GM12891 (cell line): Measurements from ENCODE around the gene CENPM.
A peak's percentile ranks its signal among the peaks of the same experiment; 100 is the strongest.

Experiments
- DNase-seq: peaks from one replicate; pipeline ENCODE4 v3.0.0; 2011; ENCODE audit warnings: low spot score; ENCODE audit not compliant: insufficient read length
- FAIRE-seq: peaks from 2 replicates; lab custom pipeline; 2011; peaks lifted over from hg19 to GRCh38; lab: Jason Lieb, UNC
- PAX5 ChIP-seq: IDR thresholded peaks from 2 replicates; pipeline ENCODE4 v1.6.1; 2011; ENCODE audit warnings: low read length, moderate library complexity, mild to moderate bottlenecking; ENCODE audit not compliant: insufficient read depth, severe bottlenecking
- POLR2A ChIP-seq: IDR thresholded peaks from 2 replicates; pipeline ENCODE4 v1.6.1; 2011; ENCODE audit warnings: low read depth, low read length, control low read depth
- POLR2AphosphoS5 ChIP-seq: IDR thresholded peaks from 2 replicates; pipeline ENCODE4 v1.6.1; 2011; ENCODE audit warnings: low read depth, low read length, control low read depth
- POU2F2 ChIP-seq: IDR thresholded peaks from 2 replicates; pipeline ENCODE4 v1.6.1; 2011; ENCODE audit warnings: low read depth, mild to moderate bottlenecking, control low read depth, low read length, moderate library complexity
- SPI1 ChIP-seq: IDR thresholded peaks from 2 replicates; pipeline ENCODE4 v1.6.1; 2011; ENCODE audit warnings: low read depth, low read length, control low read depth
- TAF1 ChIP-seq: IDR thresholded peaks from 2 replicates; pipeline ENCODE4 v1.6.1; 2011; ENCODE audit warnings: low read depth, low read length, control low read depth

Gene CENPM

DNA sequence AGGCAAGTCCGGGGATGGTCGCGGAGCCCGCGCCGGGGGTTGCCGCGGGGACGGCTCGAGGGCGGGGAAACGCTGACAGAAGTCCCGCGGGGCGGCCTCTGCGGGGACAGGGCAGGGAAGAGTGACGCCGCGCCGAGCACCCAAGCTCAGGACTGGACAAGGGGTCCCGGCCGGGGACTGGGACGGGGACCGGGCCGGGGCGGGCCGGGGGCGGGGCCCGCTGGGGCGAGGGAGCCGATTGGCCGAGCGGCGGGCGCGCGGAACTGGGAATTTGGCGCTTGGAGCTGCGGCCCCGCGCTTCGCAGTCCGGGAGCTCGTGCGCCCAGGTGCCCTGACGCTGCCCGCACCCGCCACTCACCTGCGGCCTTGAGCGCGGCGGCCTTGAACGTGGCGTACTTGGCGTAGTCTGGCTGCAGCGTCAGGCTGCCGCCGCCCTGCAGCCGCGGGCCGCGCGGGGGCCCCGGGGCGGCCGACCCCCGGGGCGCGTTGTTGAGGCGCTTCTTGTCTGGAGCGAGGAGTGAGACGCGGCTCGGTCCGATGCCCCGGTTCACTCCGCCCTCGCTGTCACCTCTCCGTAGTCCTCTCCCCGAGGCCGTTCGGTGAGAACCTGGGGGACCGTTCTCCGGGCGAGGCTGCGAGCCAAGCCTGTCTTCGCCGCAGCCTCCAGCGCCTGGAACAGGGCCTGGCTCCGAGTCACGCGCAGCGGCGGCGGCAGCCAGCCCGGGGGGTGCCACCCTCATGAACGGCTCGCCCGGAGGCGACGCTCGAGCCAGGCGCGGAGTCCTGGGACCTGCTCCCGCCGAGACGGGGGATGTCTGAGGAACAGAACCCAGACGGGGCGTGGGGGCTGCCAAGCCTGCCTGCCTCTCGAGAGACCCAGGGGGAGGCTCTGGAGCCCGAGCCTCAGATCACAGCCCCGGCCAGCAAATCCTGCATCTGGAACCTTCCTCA lies 36.6 kb downstream of the CENPM start:
- DNase-seq (no peak), FAIRE-seq (peak; percentile 71)
- TF ChIP-seq POU2F2, result no peak
- no peak for TF ChIP-seq PAX5
- TF ChIP-seq SPI1, result no peak
- TF ChIP-seq POLR2AphosphoS5, result no peak

DNA sequence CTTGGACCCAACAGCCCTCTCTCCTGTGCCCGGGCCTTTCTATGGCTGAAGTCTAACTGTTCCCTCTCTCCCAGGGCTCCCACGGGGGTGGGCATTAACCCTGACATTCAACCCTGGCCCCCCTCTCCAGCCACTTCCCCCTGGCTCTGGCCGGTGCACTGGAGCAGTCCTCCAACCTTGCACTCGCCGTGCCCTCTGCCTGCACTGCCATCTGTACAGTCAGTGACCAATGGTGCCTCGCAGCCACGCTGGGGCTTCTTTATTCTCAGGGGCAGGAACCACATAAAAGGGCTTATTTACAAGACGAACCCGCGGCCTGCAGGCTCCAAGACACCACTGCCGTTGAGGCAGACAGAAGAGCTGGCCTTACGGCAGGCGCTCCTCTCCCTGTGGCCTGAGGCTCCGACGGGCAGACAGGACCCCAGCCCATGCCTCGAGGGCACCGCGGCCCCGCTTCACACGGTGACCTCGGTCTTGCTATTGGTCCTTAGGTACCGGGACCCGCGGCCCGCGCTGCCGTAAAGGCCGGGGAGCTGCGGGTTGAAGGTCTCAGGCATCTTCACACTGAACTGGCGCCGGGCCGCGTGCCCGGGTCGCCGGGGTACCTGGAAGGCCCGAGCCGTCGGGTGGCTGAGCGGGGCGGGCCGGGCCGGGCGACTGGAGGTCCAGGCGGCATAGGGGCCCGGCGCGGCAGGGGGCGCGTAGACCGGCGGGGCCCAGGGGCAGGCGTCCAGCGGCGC lies 37.5 kb downstream of the CENPM start:
- FAIRE-seq (peak; percentile 20), DNase-seq (no peak)
- TF ChIP-seq POU2F2 (no peak), PAX5 (no peak), SPI1 (no peak), POLR2AphosphoS5 (no peak), POLR2A (no peak), TAF1 (no peak)

DNA sequence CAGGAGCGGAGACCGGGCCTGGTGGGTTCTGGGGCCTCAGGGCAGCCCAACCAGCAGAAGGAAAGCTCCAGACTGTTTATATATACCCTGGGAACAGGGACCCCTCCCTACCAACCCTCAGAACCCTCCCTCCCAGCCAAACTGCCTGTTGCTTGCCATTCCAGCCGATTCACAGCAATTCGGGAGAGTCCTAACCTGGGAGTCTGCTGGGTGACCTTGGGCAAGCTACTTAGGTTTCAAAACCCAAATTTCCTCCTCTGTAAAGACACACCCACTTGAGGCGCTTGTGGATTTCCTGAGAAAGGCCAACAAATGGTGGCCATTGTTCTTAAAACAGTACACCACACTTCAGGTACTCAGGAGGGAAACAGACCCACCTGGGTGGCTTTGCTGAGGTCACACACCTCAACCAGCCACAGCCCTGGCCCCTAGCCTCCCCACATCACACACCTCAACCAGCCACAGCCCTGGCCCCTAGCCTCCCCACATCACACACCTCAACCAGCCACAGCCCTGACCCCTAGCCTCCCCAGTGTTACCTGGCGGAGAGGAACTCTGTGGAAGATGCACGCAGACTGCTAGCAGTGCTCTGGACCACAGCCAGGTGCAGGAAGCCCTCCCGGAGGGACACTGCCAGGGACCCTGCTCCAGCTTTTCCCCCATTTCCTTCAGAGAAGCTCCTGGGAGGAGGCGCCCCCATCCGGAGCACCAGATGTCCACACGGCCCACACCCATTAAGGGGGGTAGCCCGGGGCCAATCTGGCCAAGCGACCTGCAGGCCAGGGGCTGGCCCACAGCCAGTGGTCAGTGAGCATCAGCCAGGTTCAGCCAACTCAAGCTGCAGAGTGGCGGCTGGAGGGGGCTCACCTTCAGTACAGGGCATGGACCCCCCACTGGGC lies 38.3 kb downstream of the CENPM start:
- FAIRE-seq (peak; percentile 77), DNase-seq (no peak)
- TF ChIP-seq TAF1 (no peak), PAX5 (no peak), SPI1 (no peak), POLR2AphosphoS5 (no peak; the same call in 1 of the 2 replicates), POLR2A (no peak), POU2F2 (no peak)

DNA sequence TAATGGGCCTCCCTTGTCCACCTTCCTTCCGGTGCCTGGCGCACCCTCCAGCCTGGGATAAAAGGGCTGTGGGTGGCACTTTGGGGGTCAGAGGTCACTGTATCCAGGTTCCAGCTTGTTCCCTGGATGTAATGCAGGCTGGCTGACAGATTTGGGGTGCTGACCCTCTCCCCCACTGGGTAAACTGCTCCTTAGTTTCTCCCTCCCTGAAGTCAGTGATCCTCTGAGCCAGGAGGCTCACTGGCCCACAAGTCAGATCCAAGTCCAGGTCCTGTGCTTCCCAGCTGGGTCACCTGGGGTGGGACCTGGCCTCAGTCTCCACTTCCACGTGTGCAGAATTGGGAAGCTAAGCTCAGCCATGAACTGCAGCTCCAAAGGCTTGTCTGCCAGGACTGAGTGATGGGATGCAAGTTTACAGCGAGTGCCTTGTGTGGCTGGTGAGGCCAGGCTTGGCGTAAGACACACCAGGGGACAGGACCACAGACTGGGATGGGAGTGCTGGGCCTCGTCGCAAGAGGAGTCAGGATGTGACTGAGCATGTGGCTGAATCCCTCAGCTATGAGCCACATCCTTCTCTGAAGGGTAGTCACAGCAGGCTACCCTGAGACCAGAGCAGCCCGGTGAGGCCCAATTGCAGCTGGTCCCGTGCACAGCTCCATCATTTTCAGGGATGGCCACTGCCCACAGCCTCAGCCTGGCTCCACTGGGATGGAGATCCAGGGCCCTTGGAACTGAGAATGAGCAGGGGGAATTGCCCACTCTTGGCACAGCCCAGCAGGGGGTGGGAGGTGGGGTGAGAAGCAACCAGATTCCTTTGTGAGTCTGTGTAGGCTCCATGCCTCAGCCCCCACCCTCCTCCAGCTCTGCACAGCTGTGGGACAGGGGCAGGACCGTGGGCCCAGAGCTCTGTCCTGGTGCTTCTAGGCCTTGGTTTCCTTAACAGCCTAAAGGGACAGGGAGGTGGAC lies 39.2 kb downstream of the CENPM start:
- FAIRE-seq (peak; percentile 65), DNase-seq (no peak)
- TF ChIP-seq POU2F2, result 0 out of 2 replicates have a peak, but pooled peaks have one; percentile 41
- no peak for TF ChIP-seq PAX5
- TF ChIP-seq POLR2AphosphoS5, result peak; percentile 76

DNA sequence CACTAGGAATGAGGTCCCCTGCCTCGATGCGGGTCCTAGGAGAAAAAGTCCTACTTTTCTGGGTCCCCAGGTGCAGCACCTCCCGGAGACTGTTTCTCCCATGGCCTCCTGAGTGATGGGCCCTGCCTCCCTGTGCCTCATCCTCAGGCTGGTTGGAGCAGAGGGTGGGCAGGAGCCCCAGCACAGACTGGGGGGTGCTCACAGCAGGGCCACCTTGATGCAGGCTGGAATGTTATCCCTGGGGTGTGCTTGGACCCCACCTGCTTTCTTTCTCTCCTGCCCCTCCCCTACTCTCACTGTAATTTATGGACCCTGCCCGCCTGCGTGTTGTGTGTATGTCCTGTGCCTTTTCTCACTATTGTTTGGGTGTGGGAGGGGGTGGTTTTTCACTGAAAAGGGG lies 40.1 kb downstream of the CENPM start:
- DNase-seq (no peak), FAIRE-seq (no peak)
- TF ChIP-seq TAF1, result no peak
- TF ChIP-seq POLR2AphosphoS5, result no peak
- TF ChIP-seq SPI1, result no peak
- no peak for TF ChIP-seq POLR2A
- TF ChIP-seq PAX5, result no peak
- TF ChIP-seq POU2F2, result no peak

DNA sequence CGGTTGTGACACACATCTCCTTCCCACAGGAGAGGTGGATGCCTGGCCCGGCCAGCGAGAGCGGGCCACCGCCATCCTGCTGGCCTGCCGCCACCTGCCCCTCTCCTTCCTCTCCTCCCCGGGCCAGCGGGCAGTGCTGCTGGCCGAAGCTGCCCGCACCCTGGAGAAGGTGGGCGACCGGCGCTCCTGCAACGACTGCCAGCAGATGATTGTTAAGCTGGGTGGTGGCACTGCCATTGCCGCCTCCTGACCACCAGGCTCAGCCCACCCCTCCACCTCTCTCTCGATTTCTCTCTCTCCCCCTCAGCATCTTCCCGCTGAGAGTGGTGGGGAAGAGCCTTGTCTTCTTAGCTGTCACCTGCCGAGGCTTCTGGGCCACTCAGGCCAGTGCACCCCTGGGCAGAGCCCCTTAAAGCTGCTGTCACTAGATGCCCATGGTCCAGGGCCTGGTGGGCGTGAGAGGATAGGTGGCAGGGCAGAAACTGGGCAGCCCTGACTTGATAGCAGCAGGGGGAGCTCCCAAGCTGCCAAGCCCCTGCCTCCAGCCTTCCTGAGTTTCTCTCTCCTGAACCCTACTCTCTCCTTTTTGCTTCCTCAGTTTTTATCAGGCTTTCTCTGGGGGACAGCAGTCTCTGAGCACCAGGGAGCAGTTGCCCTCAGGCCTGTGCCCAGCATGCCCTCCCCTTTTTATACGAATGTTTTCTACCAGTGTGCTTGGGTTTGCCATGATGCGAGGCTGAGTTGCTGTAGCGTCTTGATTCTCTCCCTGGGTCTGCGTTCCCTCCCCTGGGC lies 41.3 kb downstream of the CENPM start:
- TF ChIP-seq TAF1, result no peak
- no peak for TF ChIP-seq POU2F2
- TF ChIP-seq SPI1, result no peak
- TF ChIP-seq PAX5, result no peak
- no peak; the same call in 1 of the 2 replicates for TF ChIP-seq POLR2AphosphoS5
- no peak for TF ChIP-seq POLR2A
- no peak for DNase-seq
- no peak for FAIRE-seq

DNA sequence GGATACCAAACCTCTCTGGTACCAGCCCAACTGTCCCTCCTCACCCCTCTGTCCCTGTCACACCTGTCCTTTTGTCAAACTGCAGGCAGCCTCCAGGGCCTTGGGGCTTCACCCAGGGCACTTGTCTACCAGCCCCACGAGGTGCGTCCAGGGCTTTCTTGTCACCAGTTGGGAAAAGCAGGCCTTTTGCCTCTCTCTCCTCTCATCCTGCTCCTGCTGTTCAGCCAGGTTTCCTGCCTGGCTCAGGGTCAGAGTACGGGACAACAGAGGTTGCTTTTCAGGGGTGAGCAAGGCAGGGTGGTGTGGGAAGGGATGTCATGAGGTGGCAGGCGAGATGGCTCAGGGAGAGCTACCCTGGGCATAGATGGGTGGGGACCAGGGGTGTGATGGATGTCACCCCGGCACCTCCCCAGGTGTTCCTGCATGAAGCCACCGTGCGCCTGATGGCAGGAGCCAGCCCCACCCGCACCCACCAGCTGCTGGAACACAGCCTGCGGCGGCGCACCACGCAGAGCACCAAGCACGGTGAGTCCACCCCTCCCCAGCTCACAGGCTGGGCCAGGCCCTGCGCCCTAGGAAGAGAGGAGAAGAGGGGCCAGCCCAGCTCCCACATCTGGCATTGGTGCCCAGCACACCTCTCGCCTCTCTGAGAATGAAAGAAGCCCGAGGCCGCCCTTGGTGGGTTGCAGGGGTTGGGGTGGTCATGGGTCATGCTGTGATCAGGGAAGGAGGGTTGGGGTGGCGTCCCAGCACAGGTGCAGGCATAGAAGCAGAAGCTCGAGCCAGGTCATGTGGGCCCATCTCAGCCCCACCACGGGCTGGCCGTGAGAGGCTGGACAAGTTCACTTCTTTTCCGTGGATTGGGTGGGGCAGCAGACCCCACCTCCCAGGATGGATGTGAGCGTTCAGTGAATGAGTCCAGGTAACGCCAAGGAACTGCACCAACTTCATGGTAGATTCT lies 42.2 kb downstream of the CENPM start:
- TF ChIP-seq POLR2A (no peak), POU2F2 (no peak), SPI1 (no peak), PAX5 (no peak), POLR2AphosphoS5 (no peak; the same call in 1 of the 2 replicates), TAF1 (no peak)
- no peak for FAIRE-seq

More for the DNA sequence above, 42.2 kb downstream of the CENPM start:
- DNase-seq, result no peak
